Activated naive CD8-positive, alpha-beta T cell treated with anti-CD3 and anti-CD28 coated beads for 36 hours (primary cell): Measurements from ENCODE around the gene GNG7. TPM values are rescaled to one million over a fixed set of nuclear protein-coding genes. Genes with fewer than 3 reads are reported as not detected.
"Not testable (repeated sequence)": the region's sequence is repeated elsewhere in the genome, so short reads cannot be mapped to it uniquely, and the experiment has no call there.

ENCODE experiments used
- DNase-seq: peaks from one replicate; pipeline ENCODE4 v3.0.0; 2021
- H3K27ac Mint-ChIP-seq: one replicate; pipeline ENCODE4 v1.8.0; 2022; ENCODE audit warnings: mild to moderate bottlenecking, moderate library complexity, mixed read lengths
- H3K27me3 Mint-ChIP-seq: one replicate; pipeline ENCODE4 v1.8.0; 2022; ENCODE audit warnings: mild to moderate bottlenecking, mixed read lengths
- H3K36me3 Mint-ChIP-seq: one replicate; pipeline ENCODE4 v1.8.0; 2021; ENCODE audit warnings: mild to moderate bottlenecking, mixed read lengths
- H3K4me1 Mint-ChIP-seq: one replicate; pipeline ENCODE4 v1.8.0; 2021; ENCODE audit warnings: mixed read lengths
- H3K4me3 Mint-ChIP-seq: one replicate; pipeline ENCODE4 v1.8.0; 2022; ENCODE audit warnings: mild to moderate bottlenecking, moderate library complexity, mixed read lengths
- H3K9me3 Mint-ChIP-seq: one replicate; pipeline ENCODE4 v1.8.0; 2022; ENCODE audit warnings: mixed read lengths
- total RNA-seq, 2 experiments: library from RNA; stranded (reverse); gene quantifications; one replicate each; pipeline ENCODE4 v1.2.3, GENCODE V29; 2021

Gene GNG7
- total RNA-seq, 2 experiments from 2014 or later, result 0.36 to 0.45 TPM

DNA sequence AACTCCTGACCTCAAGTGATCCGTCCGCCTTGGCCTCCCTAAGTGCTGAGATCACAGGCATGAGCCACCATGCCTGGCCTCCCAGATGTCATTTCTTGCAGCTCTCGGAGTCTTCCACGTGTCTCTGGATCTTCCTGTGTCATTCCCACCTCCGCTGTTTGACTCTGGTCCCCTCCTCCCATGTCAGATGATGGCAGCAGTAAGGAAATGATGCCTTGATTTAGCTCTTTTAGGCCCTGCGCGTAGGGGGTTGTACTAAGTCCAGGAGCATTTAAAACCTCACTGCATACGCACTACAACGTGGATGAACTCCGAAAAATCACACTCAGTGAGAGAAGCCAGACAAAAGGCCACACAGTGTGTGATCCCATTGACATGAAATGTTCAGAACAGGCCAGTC is 113.1 kb downstream of the GNG7 start:
- Mint-ChIP-seq H3K4me3 (no peak overlapping the region), H3K4me1 (no peaks in the 10 kb centered on the region), H3K27ac (no peak overlapping the region), H3K9me3 (peaks cover 4% of the 10 kb centered on the region), H3K36me3 (no peaks in the 10 kb centered on the region), H3K27me3 (peaks cover 15% of the 10 kb centered on the region)
- no peak for DNase-seq

DNA sequence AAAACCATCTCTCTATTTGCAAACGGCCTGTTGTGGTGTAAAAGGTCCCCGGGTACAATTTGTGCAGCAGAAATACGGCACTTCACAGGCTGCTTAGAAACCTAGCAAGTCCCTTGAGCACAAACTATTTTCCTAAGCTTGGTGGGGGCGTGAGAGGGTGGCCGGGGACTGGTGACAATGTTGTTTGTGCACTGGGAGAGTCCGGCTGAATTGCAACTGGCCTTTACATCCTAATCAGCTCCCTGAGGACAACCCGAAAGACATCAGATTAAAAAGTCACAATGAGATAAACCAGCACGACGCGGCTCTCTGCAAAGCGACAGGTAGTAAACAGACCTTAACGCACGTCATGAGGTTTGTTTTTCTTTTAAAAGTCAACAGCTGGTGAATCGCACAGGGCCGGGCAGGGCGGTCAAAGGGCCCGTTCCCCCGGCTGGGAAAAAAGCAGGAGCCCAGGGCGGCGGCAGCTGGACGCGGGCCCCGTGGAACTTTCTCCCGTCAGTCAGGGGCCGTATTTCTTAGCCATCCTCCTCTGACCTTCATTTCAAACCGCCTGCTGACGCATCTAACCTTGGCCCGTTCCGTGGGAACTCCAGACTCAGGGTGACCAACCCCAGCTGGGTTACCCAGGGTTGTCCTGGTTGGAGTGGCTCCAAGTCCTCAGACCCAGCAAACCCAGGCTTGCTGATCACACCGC is 114.3 kb downstream of the GNG7 start:
- DNase-seq, result no peak
- Mint-ChIP-seq H3K27ac (no peak overlapping the region), H3K27me3 (peaks cover 15% of the 10 kb centered on the region), H3K4me3 (no peak overlapping the region), H3K4me1 (no peaks in the 10 kb centered on the region), H3K9me3 (peaks cover 5% of the 10 kb centered on the region), H3K36me3 (no peaks in the 10 kb centered on the region)

DNA sequence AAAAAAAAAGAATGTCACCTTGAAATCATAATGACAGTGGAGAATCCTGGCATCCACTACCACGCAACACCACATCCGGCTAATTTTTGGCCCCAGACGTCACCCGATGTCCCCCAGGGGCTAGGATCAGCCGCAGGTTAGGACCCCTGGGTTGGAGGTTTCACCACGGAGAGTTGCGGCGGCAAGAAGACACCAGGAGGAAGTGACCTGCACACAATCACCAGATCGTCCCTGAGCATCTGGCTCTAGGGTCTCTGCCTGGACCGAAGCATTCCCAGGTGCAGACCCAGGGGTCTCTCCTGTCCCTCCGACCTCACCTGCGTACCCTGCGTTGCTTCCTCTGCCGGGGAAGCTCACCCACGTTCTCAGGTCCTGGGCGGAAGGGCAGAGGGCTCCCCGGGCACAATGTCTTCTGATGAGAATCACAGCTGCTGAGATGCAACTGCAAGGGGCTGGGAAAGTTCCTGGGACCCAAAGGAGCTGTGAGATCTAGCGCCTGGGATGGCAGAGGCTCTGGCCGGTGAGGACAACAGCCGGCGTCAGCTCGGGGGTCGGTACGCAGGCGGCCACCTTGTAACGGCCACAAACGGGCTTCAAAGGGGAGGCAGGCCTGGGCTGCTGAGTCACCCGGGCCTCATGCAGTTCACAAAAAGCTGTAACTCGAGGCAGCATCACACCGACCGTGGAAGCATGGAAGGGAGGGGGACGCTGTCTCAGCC is 115.3 kb downstream of the GNG7 start:
- peaks cover 5% of the 10 kb centered on the region for H3K9me3 Mint-ChIP-seq
- no peaks in the 10 kb centered on the region for H3K4me1 Mint-ChIP-seq
- no peaks in the 10 kb centered on the region for H3K36me3 Mint-ChIP-seq
- no peak overlapping the region for H3K4me3 Mint-ChIP-seq
- H3K27ac Mint-ChIP-seq, result no peak overlapping the region
- H3K27me3 Mint-ChIP-seq, result peaks cover 11% of the 10 kb centered on the region
- no peak for DNase-seq

DNA sequence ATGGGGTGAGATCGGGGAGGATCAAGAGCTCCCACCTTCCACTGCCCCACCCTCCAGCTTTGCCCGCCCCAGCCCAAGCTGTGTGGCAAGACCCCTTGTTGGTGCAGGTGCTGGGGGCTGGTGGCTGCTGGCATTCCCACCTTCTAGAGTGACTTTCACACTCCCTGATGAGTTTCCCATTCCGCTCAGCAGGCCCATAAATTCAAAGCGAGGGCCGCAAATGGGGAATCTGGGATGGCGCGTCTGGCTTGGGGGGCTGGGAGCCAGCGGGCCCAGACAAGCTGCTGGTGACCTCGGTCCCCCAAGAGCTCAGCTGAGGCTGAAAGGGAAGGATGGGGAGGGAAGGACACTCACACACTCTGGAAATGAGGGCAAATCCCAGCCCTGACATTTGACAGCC is 116.3 kb downstream of the GNG7 start:
- H3K4me3 Mint-ChIP-seq, result no peak overlapping the region
- H3K27me3 Mint-ChIP-seq, result peaks cover 1% of the 10 kb centered on the region
- no peaks in the 10 kb centered on the region for H3K4me1 Mint-ChIP-seq

DNA sequence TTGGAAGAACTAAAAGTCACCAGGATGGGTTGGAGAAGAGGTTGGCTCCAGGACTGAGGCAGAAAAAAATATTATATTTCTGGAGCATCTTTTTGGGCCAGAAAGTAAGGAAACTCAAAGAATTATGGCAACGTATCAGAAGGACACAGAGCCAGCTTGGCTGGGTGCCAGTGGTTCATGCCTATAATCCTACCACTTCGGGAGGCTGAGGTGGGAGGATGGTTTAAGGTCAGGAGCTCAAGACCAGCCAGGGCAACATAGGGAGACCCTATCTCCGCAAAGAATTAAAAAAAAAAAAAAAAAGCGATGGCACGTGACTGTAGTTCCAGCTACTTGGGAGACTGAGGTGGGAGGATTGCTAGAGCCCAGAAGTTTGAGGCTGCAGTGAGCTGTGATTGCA is 118.5 kb downstream of the GNG7 start:
- Mint-ChIP-seq H3K9me3 (peaks cover 6% of the 10 kb centered on the region), H3K27ac (no peak overlapping the region), H3K27me3 (no peaks in the 10 kb centered on the region), H3K4me1 (peaks cover 5% of the 10 kb centered on the region), H3K4me3 (no peak overlapping the region), H3K36me3 (peaks cover 4% of the 10 kb centered on the region)
- DNase-seq, result no peak

More for the DNA sequence above, 116.3 kb downstream of the GNG7 start:
- Mint-ChIP-seq H3K36me3 (peaks cover 4% of the 10 kb centered on the region), H3K27ac (no peak overlapping the region), H3K9me3 (peaks cover 6% of the 10 kb centered on the region)
- no peak for DNase-seq

DNA sequence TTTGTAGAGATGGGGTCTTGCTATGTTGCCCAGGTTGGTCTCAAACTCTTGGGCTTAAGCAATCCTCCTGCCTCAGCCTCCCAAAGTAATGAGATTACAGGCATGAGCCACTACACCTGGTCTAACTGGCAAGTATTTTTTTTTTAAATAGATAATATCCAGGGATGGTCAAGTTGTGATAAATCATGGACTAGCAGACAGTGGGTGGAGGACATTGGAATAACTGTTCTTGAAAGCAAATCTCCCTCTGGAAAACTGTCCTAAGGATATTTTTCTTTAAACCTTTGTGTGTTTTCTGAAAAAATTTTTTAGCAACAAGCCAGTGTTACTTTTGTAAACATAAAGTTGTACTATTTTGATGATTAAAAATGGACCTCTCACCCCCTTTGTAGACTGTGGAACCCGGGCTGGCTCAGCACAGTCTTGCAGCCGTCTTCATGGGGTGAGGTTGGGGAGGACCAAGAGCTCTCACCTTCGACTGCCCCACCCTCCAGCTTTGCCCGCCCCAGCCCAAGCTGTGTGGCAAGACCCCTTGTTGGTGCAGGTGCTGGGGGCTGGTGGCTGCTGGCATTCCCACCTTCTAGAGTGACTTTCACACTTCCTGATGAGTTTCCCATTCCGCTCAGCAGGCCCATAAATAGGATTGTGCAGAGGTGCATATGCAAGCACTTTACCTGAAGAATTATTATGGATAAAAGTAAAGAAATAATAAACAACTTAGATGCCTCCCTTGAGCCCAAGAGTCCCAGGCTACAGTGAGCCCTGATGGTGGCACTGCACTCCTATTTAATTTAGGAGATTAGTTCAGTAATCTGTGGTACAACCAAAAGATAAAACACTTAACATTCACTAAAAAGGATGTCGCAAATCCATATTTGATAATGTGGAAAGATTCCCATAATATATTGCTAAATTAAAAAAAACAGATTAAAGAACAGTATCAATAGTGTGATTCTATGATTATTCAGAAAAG is 119.2 kb downstream of the GNG7 start:
- Mint-ChIP-seq H3K27me3 (peaks cover 2% of the 10 kb centered on the region), H3K9me3 (peaks cover 6% of the 10 kb centered on the region), H3K4me3 (no peak overlapping the region), H3K27ac (no peak overlapping the region), H3K4me1 (peaks cover 5% of the 10 kb centered on the region), H3K36me3 (peaks cover 4% of the 10 kb centered on the region)
- DNase-seq, result no peak

DNA sequence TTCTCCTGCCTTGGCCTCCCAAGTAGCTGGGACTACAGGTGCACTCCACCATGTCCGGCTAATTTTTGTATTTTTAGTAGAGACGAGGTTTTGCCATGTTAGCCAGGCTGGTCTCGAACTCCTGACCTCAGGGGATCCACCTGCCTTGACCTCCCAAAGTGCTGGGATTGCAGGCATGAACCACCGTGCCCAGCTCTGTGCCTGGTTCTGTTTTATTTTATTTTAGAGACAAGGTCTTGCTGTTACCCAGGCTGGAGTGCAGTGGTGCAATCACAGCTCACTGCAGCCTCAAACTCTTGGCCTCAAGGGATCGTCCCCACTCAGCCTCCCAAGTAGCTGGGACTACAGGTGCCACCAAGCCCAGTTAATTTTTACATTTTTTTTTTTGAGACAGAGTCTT is 122.1 kb downstream of the GNG7 start:
- not testable (repeated sequence) for H3K4me1 Mint-ChIP-seq, H3K9me3 Mint-ChIP-seq, H3K4me3 Mint-ChIP-seq, H3K36me3 Mint-ChIP-seq, H3K27ac Mint-ChIP-seq, DNase-seq, H3K27me3 Mint-ChIP-seq

DNA sequence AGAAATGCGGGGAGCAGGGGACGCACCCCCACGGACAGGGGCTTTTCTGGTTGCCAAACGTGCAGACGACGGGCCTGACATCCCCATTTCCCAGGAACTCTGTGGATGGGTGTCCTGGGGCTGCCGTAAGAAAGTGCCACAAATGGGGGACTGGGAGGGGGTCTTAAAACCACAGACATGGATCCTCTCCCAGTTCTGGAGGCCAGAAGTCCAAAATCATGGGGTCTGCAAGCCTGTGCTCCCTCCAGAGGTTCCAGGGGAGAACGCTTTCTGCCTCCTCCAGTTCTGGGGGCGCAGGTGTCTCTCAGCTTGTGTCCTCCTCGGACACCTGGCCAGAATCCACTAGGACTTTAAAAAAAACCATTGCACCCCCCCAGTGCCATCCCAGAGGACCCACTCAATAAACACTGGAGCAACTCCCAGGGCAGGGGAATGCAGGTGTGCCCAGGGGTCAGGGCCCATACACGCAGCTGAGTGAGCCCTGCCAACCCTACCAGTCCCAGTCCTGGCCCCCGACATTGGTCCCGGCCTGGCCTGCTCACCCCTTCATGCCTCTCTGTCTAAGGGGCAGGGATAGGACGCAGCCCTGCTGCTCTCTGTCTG is 122.7 kb downstream of the GNG7 start:
- peaks cover 4% of the 10 kb centered on the region for H3K36me3 Mint-ChIP-seq

DNA sequence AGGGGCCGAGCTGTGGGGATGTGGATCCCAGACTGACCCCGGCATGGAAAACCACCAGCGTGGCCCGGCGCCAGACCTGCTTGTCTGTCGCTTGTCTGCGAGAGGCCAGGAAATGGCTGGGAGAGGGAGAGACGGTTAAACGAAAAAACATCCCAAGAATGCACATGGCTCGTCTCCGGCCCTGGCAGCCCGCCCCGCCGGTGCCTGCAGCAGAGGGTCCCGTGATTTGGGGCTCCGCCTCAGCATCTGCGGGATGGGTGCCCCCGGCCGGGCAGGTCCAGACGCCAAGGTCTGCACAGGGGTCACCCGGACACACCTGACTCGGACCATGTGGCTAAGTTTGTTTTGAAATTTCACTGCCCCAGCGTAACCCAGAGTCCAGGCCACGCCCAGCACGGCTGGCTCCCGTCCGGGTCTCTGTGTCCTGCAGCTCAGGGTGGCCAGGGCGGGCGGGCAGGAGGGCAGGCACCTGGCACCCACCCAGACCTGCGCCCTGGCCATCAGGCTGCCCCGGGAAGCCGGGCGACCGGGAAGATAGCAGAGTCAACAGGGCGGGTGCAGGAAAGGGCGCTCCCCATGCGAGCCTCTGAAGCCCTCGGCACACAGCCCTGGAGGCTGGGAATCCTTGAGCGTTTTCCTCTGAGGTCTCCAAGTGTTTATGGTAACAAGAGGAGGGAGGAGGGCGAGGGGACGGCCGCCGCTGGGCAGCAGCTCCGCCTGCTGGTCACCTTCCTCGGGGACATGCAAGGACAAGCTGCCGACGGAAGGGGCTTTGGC is 123.4 kb downstream of the GNG7 start:
- no peak overlapping the region for H3K27ac Mint-ChIP-seq
- peaks cover 5% of the 10 kb centered on the region for H3K27me3 Mint-ChIP-seq
- peaks cover 5% of the 10 kb centered on the region for H3K4me1 Mint-ChIP-seq
- peaks cover 4% of the 10 kb centered on the region for H3K36me3 Mint-ChIP-seq
- DNase-seq, result peak; percentile 63
- H3K9me3 Mint-ChIP-seq, result peaks cover 6% of the 10 kb centered on the region
- H3K4me3 Mint-ChIP-seq, result peak overlapping the region; percentile 55

More for the DNA sequence above, 122.7 kb downstream of the GNG7 start:
- H3K27ac Mint-ChIP-seq, result no peak overlapping the region
- no peak overlapping the region for H3K4me3 Mint-ChIP-seq
- DNase-seq, result no peak
- H3K4me1 Mint-ChIP-seq, result peaks cover 5% of the 10 kb centered on the region
- peaks cover 6% of the 10 kb centered on the region for H3K9me3 Mint-ChIP-seq
- H3K27me3 Mint-ChIP-seq, result peaks cover 5% of the 10 kb centered on the region

DNA sequence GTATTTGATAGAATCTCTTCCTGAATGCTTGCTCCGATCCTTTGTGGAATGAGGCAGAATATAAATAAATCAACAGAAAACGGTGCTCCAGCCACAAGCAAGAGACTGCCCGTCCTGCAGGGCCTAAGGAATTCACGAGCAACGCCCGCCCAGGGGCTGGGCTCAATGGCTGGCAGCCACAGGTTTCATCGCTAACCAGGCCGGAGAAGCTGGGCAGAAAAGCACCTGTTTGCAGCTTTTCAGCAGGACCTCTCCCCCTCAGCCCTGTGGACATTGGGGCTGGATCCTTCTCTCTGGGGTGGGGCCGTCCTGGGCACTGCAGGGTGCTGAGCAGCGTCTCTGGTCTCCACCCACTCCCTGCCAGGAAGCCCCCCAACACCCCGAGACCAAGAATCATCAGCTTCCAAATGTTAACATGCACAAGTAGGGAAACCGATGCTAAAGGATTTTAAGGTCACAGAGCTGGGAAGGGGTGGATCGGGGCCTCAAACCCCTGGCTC is 124.1 kb downstream of the GNG7 start:
- H3K4me1 Mint-ChIP-seq, result peaks cover 5% of the 10 kb centered on the region
- peaks cover 4% of the 10 kb centered on the region for H3K9me3 Mint-ChIP-seq
- H3K36me3 Mint-ChIP-seq, result peaks cover 4% of the 10 kb centered on the region
- peaks cover 5% of the 10 kb centered on the region for H3K27me3 Mint-ChIP-seq
- H3K4me3 Mint-ChIP-seq, result peak overlapping the region; percentile 55
- DNase-seq, result no peak
- no peak overlapping the region for H3K27ac Mint-ChIP-seq

DNA sequence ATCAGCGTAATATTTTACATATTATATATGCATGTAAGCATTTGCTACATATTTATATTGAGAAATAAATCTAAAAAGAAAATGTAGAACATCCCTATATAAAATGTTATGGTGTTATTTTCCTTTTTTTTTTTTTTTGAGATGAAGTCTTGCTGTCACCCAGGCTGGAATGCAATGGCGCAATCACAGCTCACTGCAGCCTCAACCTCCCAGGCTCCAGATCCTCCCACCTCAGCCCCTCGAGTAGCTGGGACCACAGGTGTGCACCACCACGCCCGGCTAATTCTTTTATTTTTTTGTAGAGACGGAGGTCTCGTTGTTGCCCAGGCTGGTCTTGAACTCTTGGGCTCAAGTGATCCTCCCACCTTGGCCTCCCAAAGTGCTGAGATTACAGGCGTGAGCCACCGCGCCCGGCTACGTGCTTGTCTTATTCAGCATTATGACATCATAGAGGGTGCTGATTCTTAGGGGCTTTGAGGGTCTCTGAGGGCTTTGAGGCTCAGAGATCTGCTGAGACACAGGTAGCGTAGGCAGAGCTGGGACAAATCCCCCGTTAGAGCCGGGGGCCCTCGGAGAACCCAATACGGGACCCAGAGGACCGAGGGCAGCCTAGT is 124.7 kb downstream of the GNG7 start:
- Mint-ChIP-seq H3K4me3 (no peak overlapping the region), H3K36me3 (peaks cover 4% of the 10 kb centered on the region), H3K27me3 (peaks cover 5% of the 10 kb centered on the region), H3K27ac (no peak overlapping the region), H3K9me3 (peaks cover 4% of the 10 kb centered on the region), H3K4me1 (peaks cover 5% of the 10 kb centered on the region)
- no peak for DNase-seq

DNA sequence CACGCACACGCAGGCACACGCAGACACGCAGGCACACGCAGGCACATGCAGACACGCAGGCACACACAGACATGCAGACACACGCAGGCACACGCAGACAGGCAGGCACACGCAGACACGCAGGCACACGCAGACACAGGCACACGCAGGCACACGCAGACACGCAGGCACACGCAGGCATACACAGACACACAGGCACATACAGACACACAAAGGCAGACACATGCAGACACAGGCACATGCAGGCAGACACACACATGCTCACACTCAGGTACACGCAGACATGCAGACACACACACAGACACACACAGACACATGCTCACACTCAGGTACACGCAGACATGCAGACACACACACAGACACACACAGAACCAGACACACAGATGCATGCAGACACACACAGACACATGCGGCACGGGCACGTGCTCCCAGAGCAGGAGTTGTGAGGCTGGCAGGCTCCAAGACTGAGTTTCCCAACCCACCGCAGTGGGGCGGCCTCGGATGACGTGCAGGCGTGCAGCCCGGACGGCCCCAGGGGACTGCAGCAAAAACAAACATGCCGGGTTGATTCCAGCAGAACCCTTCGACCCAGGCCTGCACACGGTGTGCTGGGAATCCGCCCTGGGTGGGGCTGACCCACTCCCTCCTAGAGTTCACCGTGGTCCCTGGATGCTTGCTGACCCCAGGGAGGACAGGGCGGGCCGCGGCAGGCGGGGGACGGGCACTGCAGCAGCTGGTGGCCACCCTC is 126.6 kb downstream of the GNG7 start:
- Mint-ChIP-seq H3K36me3 (no peaks in the 10 kb centered on the region), H3K4me3 (no peak overlapping the region), H3K4me1 (peaks cover 4% of the 10 kb centered on the region), H3K9me3 (no peaks in the 10 kb centered on the region), H3K27me3 (peaks cover 5% of the 10 kb centered on the region), H3K27ac (no peak overlapping the region)
- no peak for DNase-seq

DNA sequence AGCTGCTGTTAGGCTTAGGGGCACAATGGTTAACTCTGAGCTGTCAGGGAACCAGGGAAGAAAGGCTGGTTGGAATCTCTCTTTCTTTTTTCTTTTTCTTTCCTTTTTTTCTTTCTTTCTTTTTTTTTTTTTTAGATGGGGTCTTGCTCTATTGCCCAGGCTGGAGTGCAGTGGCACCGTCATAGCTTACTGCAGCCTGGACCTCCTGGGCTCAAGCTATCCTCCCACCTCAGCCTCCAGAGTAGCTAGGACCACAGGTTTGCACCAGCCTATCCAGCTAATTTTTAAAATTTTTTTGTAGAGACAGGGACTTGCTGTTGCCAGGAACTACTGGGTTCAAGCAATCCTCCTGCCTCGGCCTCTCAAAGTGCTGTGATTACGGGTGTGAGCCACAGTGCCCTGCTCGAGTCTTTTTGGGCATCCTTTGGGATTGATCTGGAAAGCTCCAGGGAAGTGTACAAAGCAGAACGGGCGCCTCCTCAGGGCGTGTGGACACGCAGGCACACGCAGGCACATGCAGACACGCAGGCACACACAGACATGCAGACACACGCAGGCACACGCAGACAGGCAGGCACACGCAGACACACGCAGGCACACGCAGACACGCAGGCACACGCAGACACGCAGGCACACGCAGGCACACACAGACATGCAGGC is 127.4 kb downstream of the GNG7 start:
- Mint-ChIP-seq H3K36me3 (no peaks in the 10 kb centered on the region), H3K27ac (no peak overlapping the region), H3K27me3 (peaks cover 5% of the 10 kb centered on the region), H3K4me1 (peaks cover 3% of the 10 kb centered on the region), H3K4me3 (no peak overlapping the region), H3K9me3 (peaks cover 4% of the 10 kb centered on the region)
- no peak for DNase-seq
